ENCODE measurements around the gene FIGNL1.
A peak's percentile ranks its signal among the peaks of the same experiment; 100 is the strongest.

The FIGNL1 gene

GRCh38 chr7:50449881-50450589 is at the start of gene FIGNL1:
Gene FIGNL1, minus strand, starts transcription at chr7:50450350. Its CDS starts 3,063 bp downstream, at chr7:50447287.
- peak; percentile 80 for DNase-seq

- DNase-seq = no peak
These were observed 48.9 kb upstream of the FIGNL1 start for GRCh38 chr7:50499092-50499491.

GRCh38 chr7:50497968-50498367 is 47.8 kb upstream of the FIGNL1 start:
- DNase-seq = no peak

DNA sequence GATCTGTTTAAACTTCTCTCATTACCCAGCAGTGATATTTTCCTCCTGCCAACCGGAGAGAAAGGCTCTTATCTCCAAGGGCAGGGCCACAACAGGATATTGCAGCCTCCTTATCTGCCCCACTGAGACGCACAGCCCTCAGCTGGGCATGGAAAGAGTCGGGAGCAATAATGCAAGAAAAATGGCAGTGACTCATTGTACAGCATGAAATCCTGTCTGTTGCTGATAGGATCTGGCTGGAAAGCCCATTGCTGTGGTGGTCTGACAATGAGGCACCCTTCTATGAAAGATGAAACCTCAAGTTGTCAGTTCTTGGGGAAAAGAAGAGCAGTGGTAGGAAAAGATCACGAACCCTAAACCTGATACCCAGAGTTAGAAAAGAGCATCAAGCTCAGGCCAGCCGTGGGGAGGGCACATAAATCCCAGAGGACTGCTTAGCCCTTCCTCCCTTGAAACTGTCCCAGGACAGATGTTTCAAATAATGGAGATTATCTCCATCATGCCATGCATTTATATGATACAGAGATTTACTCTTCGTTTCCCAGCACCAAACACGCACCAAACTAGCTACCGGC is 47.0 kb upstream of the FIGNL1 start:
- DNase-seq = peak; percentile 87

DNA sequence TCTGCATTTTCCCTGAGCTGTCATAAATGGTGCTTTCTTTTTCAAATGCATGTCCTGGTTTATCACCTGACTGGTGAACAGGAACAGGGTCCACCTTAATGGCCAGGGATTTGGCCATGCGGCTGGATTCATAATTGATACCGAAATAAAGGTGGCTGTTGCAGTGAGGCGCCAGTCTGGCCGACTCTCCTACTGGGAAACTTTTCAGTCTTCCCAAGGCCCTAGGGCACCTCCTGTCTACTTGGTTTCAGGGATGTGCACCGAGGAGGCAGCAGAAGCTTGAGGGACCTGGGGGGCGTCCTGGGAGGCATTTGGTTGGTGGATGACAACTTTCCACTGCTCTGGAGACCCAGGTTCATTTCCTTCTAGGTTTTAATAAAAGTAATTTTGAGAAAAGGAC is 46.4 kb upstream of the FIGNL1 start:
- DNase-seq = no peak

GRCh38 chr7:50495746-50496145 is 45.6 kb upstream of the FIGNL1 start:
- DNase-seq = no peak

GRCh38 chr7:50492770-50493519 is 42.8 kb upstream of the FIGNL1 start:
- no peak for DNase-seq

GRCh38 chr7:50491943-50492342 is 41.8 kb upstream of the FIGNL1 start:
- no peak for DNase-seq

GRCh38 chr7:50491209-50491608 is 41.1 kb upstream of the FIGNL1 start:
- no peak for DNase-seq

DNA sequence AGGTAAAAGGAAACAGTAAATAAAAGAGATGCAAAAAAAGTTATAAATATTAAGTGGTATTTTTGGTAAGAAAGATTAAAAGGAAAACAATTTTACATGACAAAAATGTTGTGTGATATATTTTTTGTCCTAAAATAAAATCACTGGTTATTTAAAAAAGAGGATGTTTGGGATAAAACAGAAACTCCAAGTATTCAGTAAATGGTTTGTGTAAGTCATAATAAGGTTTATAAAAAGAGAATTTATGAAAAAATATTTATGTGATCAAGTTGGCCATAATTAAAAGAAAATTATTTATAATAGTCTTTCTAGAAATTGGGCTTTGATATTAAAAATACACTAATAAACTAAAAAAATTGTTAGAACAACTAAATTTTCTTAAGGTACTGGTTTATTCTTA is 38.2 kb upstream of the FIGNL1 start:
- DNase-seq = peak; percentile 1

GRCh38 chr7:50486512-50486911 is 36.4 kb upstream of the FIGNL1 start:
- no peak for DNase-seq

DNA sequence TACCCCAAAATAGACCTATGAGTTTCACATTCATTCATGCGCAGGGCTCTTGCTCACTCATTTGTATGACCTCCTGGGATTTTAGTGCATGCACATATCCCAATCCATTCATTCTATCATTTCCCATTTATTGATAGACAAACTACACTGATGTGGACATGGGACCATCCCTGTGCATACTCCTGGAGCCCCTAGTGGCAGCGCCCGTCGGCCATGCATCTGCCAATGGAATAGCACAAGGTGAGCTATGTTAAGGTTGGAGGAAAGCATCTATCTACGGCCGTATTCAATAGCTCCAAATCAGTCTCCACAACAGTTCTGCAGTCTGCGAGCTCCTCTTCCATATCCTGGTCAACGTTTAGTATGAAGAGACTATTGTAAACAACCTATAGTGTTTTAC is 31.7 kb upstream of the FIGNL1 start:
- DNase-seq = no peak

DNA sequence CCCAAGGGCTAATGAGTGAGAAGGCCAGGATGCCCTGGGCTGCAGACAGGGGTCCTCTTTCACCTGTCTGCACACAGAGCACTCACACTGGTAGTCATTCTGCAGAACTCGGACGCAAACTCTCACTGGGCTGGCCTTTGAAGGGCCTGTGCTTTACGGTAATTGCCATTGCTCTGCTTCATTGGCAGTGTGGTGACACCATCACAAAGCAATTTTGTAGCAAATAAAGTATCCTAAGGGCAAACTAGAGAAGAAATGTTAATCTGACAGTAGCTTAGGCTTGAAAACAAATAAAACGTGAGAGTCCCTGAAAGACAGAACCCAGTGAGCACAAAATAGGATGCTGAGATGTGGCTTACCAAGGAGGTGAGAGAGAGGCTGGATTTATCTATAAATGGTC is 30.6 kb upstream of the FIGNL1 start:
- no peak for DNase-seq

- DNase-seq = no peak
These were observed 29.8 kb upstream of the FIGNL1 start for GRCh38 chr7:50479743-50480517.

- DNase-seq = no peak
These were observed 27.5 kb upstream of the FIGNL1 start for GRCh38 chr7:50477640-50478039.

- DNase-seq = no peak
These were observed 26.9 kb upstream of the FIGNL1 start for GRCh38 chr7:50476953-50477625.

GRCh38 chr7:50475340-50475739 is 25.2 kb upstream of the FIGNL1 start:
- DNase-seq = no peak

- DNase-seq = no peak
These were observed 24.4 kb upstream of the FIGNL1 start for GRCh38 chr7:50474382-50475160.

- no peak for DNase-seq
These were observed 23.4 kb upstream of the FIGNL1 start for GRCh38 chr7:50473531-50473930.

GRCh38 chr7:50472427-50472826 is 22.3 kb upstream of the FIGNL1 start:
- no peak for DNase-seq

GRCh38 chr7:50471970-50472369 is 21.8 kb upstream of the FIGNL1 start:
- DNase-seq = no peak
